Measurements from ENCODE around the gene ARVCF. TPM values are rescaled to one million over a fixed set of nuclear protein-coding genes. Genes with fewer than 3 reads are reported as not detected.

The ARVCF gene
- total and polyA plus RNA-seq, 12 donors = 22.2 to 58.9 (median 32.1) TPM

- Histone ChIP-seq H3K4me1 (peaks cover 29 to 76% (median 53%) of the 10 kb centered on the region in 9 donors), H3K27me3 (no peaks in the 10 kb centered on the region), H3K4me3 (no peak overlapping the region), H3K9me3 (no peaks in the 10 kb centered on the region), H3K27ac (peak overlapping the region in 1 of 10 donors; percentile 72), H3K36me3 (peaks cover 0 to 54% (median 34%) of the 10 kb centered on the region in 9 donors)
- DNase-seq = no peak
- no peak for ATAC-seq
- 79 to 83% methylated on average over 5 of the region's 5 CpGs for WGBS, 2 donors
- intact Hi-C loops (cut with DNase I) = loop anchor here in 1 of 10 donors (5.0 kb wide), 1 partner anchor 43 kb away; no protein-coding TSS in a partner anchor
- TF ChIP-seq CTCF (IDR thresholded peaks at IDR 0.05) = no peak
Observed at GRCh38 chr22:20034143-20034542, 17.5 kb upstream of the ARVCF start.

GRCh38 chr22:20033045-20033706 is 16.6 kb upstream of the ARVCF start:
- Histone ChIP-seq H3K27me3 (no peaks in the 10 kb centered on the region), H3K4me1 (peaks cover 35 to 86% (median 63%) of the 10 kb centered on the region in 9 donors), H3K4me3 (no peak overlapping the region), H3K9me3 (no peaks in the 10 kb centered on the region), H3K27ac (peak overlapping the region; percentile 20 to 81 (median 65)), H3K36me3 (peaks cover 0 to 44% (median 26%) of the 10 kb centered on the region in 9 donors)
- WGBS, 2 donors = 47 to 54% methylated on average over 14 of the region's 14 CpGs
- ATAC-seq (peak; percentile 68 to 88 (median 84)), DNase-seq (peak; percentile 68 to 73)
- intact Hi-C loops (cut with DNase I) = loop anchor here in 1 of 10 donors (5.0 kb wide), 1 partner anchor 44 kb away; no protein-coding TSS in a partner anchor
- peak in 1 of 9 donors; percentile 7 for TF ChIP-seq CTCF (IDR thresholded peaks at IDR 0.05)

GRCh38 chr22:20032407-20032991 is 15.9 kb upstream of the ARVCF start:
- Histone ChIP-seq H3K36me3 (peaks cover 0 to 38% (median 20%) of the 10 kb centered on the region in 9 donors), H3K4me1 (peaks cover 35 to 92% (median 66%) of the 10 kb centered on the region in 9 donors), H3K27me3 (no peaks in the 10 kb centered on the region), H3K27ac (peak overlapping the region; percentile 20 to 81 (median 65)), H3K4me3 (no peak overlapping the region), H3K9me3 (no peaks in the 10 kb centered on the region)
- 78 to 82% methylated on average over 7 of the region's 7 CpGs for WGBS, 2 donors
- DNase-seq (no peak), ATAC-seq (peak in 2 of 8 donors; percentile 6 to 20)
- TF ChIP-seq CTCF (IDR thresholded peaks at IDR 0.05) = no peak
- intact Hi-C loops (cut with DNase I) = loop anchor here in 1 of 10 donors (5.0 kb wide), 1 partner anchor 45 kb away; no protein-coding TSS in a partner anchor

GRCh38 chr22:20031732-20032406 is 15.2 kb upstream of the ARVCF start:
- Histone ChIP-seq H3K9me3 (no peaks in the 10 kb centered on the region), H3K36me3 (peaks cover 0 to 31% (median 13%) of the 10 kb centered on the region in 9 donors), H3K4me3 (no peak overlapping the region), H3K27ac (peak overlapping the region in 4 of 10 donors; percentile 72 to 81 (median 78)), H3K4me1 (peaks cover 35 to 96% (median 66%) of the 10 kb centered on the region in 9 donors), H3K27me3 (no peaks in the 10 kb centered on the region)
- no peak for TF ChIP-seq CTCF (IDR thresholded peaks at IDR 0.05)
- ATAC-seq (no peak), DNase-seq (no peak)
- intact Hi-C loops (cut with DNase I) = loop anchor here in 1 of 10 donors (5.0 kb wide), 1 partner anchor 45 kb away; no protein-coding TSS in a partner anchor
- 87 to 88% methylated on average over 16 of the region's 16 CpGs for WGBS, 2 donors

Measured in heart right ventricle (tissue), 16 donors.